ENCODE data around the gene FANCE.

Gene FANCE

DNA sequence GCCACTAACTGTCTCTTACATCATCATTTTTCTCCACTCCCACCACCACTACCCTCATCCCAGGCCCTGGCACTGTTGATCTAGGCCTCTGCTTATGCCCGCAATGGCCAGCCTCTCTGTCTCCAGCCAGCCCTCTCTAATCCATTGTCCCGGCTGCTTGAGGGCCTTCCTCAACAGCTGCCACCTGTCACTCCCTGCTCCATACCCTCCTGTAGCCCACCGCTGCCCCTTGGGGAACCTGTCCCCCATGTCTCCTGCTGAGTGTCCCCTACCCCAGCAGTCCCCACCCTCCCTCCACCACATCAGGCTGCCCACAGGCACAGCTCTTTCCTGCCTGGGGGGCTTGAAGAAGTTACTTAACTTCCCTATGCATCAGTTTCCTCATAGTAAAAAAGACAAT is 31.4 kb downstream of the FANCE start:
- TF ChIP-seq, protein P1, sequence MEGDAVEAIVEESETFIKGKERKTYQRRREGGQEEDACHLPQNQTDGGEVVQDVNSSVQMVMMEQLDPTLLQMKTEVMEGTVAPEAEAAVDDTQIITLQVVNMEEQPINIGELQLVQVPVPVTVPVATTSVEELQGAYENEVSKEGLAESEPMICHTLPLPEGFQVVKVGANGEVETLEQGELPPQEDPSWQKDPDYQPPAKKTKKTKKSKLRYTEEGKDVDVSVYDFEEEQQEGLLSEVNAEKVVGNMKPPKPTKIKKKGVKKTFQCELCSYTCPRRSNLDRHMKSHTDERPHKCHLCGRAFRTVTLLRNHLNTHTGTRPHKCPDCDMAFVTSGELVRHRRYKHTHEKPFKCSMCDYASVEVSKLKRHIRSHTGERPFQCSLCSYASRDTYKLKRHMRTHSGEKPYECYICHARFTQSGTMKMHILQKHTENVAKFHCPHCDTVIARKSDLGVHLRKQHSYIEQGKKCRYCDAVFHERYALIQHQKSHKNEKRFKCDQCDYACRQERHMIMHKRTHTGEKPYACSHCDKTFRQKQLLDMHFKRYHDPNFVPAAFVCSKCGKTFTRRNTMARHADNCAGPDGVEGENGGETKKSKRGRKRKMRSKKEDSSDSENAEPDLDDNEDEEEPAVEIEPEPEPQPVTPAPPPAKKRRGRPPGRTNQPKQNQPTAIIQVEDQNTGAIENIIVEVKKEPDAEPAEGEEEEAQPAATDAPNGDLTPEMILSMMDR (IDR thresholded peaks at IDR 0.05; ENCODE audit: low read depth, low read length) = no peak
- no peak overlapping the region for H3K4me3 ChIP-seq (replicated peaks in 1 of 2; ENCODE audit: low read depth in 2 of 2, low read length in 2 of 2)
- DNase-seq (ENCODE audit: low read depth in 2 of 2) = no peak

DNA sequence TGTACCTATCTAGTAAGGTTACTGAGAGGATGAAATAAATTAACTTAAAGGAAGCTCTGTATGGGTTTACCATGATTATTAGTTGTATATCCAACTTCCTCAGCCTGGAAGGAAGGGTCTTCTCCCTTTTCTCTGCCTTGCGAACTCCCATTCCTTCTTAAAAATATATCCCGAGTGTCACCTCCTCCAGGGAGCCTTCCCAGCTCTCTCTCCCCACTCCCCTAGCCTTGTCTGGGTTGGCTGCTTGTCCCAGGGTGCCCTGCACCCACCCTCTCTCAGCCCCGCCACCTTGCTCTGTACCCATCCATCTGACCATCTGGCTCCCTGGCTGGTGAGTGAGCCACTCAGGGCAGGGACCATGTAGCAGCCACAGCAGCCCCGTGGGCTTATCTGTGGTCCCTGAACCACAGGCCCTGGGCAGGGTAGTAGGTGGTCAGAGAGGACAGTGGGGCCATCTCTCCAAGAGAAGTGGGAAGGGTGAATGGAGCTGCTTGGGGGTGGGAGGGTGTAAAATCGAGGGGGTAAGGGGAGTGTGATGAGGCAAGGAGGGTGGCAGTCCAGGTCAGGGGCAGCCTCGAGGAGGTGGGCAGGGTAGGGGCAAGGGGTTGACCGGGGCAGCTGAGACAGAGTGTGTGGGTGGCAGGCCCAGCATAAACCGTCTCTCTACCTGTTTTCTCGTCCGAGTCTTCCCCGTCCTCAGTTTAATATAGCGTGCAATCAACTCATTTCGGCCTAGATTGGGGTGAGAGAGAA is 31.9 kb downstream of the FANCE start:
- H3K4me3 ChIP-seq (replicated peaks in 1 of 2; ENCODE audit: low read depth in 2 of 2, low read length in 2 of 2) = no peak overlapping the region
- TF ChIP-seq, protein P1 (IDR thresholded peaks at IDR 0.05; ENCODE audit: low read depth, low read length) = no peak
- DNase-seq (ENCODE audit: low read depth in 2 of 2) = no peak

DNA sequence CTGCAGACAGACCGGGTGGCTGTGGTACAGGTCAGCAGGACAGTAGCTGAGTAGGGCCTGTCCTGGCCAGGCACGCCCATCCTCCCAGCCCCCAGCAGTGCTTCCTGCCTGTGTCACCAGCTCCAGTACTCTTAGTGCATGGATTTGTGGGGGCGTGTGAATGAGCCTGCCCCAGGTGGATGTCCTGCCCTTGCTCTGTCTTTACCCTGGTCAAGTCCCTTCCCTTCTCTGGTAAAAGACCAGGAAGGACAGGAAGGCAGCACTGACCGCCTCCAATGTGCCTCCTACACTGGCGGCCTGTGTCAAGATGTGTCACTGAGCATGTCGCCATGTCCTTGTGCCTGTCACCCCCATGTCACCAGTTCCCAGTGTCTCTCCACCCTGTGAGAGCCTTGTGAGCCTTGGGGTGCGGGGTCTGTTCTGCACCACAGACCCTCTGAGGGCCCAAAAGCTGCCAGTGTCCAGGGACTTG is 32.8 kb downstream of the FANCE start:
- H3K4me3 ChIP-seq (replicated peaks in 1 of 2; ENCODE audit: low read depth in 2 of 2, low read length in 2 of 2) = no peak overlapping the region
- peak in 1 of 2 donors; percentile 53 for DNase-seq (ENCODE audit: low read depth in 2 of 2)
- TF ChIP-seq, protein P1 (IDR thresholded peaks at IDR 0.05; ENCODE audit: low read depth, low read length) = no peak

DNA sequence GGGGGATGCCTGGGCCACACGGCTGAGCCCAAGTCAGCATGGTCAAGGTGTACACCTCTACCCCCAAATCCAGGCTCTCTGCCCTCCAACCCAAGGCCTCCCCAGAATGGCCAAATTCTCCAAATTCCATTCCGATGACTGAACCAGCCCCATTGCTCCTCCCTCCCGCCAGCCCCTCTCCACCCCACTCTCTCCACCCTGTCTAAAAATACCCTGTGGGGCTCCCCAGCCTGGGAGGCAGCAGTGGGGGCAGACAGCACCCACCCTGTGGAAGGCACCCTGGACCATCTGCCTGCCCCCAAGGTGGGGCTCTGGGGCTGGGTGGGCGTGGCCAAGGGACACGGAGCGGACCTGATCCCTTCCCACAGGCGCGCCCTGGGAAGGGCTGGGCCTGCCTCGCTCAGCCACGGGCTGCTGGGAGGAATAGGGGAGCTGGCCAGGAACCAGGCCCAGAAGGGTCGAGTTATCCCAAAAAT is 33.3 kb downstream of the FANCE start:
- TF ChIP-seq, protein P1 (IDR thresholded peaks at IDR 0.05; ENCODE audit: low read depth, low read length) = no peak
- no peak overlapping the region for H3K4me3 ChIP-seq (replicated peaks in 1 of 2; ENCODE audit: low read depth in 2 of 2, low read length in 2 of 2)
- DNase-seq (ENCODE audit: low read depth in 2 of 2) = peak; percentile 60 to 75

DNA sequence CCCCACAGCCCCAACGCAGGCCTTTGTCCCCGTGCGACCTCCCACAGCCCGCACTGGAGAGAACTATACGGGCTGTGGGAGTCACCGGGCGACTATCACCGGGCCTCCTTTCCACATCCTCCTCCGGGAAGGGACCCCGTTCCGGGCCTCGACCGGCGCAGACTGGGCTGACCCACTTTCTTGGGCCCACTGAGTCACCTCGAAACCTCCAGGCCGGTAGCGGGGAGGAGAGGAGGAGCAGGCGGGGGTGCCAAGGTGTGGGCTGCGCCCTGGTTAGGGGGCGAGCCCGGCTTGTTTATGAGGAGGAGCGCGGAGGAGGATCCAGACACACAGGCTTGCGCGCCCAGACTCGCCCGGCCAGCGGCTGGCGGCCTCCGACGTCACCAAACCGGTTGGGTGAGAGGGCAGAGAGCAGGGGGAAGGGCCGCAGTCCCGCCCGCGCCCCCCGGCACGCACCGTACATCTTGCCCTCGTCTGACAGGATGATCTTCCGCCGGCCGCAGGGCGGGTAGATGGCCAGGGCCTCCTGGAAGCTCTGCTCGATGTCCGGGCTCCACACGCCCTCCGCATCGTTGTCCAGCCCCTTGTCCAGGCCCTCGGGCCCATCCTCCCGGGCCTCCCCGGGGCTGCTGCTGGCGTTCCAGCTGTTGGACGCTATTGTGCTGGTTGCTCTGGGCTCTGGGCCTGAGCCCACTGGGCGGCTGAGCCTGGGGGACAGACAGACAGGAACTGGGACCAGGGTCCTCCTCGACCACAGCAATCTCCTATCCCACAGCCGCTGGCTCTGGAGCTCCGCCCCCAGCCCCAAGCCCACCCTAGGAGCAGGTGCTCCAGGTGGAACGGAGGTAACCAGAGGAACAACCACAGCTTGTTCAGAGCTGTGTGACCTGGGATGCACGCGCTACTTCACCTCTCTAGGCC is 34.1 kb downstream of the FANCE start:
- H3K4me3 ChIP-seq (replicated peaks in 1 of 2; ENCODE audit: low read depth in 2 of 2, low read length in 2 of 2) = no peak overlapping the region
- peak; percentile 39 to 63 for DNase-seq (ENCODE audit: low read depth in 2 of 2)
- TF ChIP-seq, protein P1 (IDR thresholded peaks at IDR 0.05; ENCODE audit: low read depth, low read length) = no peak

- H3K4me3 ChIP-seq (replicated peaks in 1 of 2; ENCODE audit: low read depth in 2 of 2, low read length in 2 of 2) = no peak overlapping the region
- DNase-seq (ENCODE audit: low read depth in 2 of 2) = peak; percentile 50 to 62
- TF ChIP-seq, protein P1 (IDR thresholded peaks at IDR 0.05; ENCODE audit: low read depth, low read length) = no peak
Measured at GRCh38 chr6:35487658-35488516, 35.7 kb downstream of the FANCE start.
